ENCODE results near the gene HCRTR2. TPM values are rescaled to one million over a fixed set of nuclear protein-coding genes. Genes with fewer than 3 reads are reported as not detected.

Gene HCRTR2
- total and polyA plus RNA-seq, 2 of the 8 experiments (the other 6 are each of a cell fraction or from before 2014, with no cell fraction given): 0.19 to 0.23 TPM

GRCh38 chr6:55250400-55250799 is 76.1 kb downstream of the HCRTR2 start (continued):
- no peak for TF ChIP-seq EP300 (IDR thresholded peaks at IDR 0.05; ENCODE audit: borderline replicate concordance in 1 of 2, low read depth in 2 of 2, low read length in 2 of 2)
- TF ChIP-seq RXRA (IDR thresholded peaks at IDR 0.05; ENCODE audit: insufficient read depth, low read depth, low read length): no peak
- no peak for TF ChIP-seq TEAD4 (IDR thresholded peaks at IDR 0.05; ENCODE audit: low read depth, low read length)
- TF ChIP-seq POLR2AphosphoS5 (IDR thresholded peaks at IDR 0.05; ENCODE audit: low read depth, low read length): no peak
- no peak for TF ChIP-seq CHD1 (IDR thresholded peaks at IDR 0.05; ENCODE audit: low read depth, low read length)
- no peak for TF ChIP-seq SP4 (IDR thresholded peaks at IDR 0.05; ENCODE audit: low read length)

All from H1 (cell line).